Stimulated activated CD8-positive, alpha-beta memory T cell treated with anti-CD3 and anti-CD28 coated beads, Interleukin-12 subunit alpha, Interleukin-12 subunit beta, amount 100 ng/mL, for 24 hours (primary cell): ENCODE measurements around the gene TTLL10.
"Not testable (repeated sequence)": the region's sequence is repeated elsewhere in the genome, so short reads cannot be mapped to it uniquely, and the experiment has no call there.

Experiments
- DNase-seq: peaks from one replicate; pipeline ENCODE4 v3.0.0-alpha.2; 2020; ENCODE audit errors: extremely low read depth

The TTLL10 gene

GRCh38 chr1:1141244-1141910 lies 32.3 kb upstream of the TTLL10 start:
- no peak for DNase-seq

- DNase-seq, result no peak
Measured at GRCh38 chr1:1141911-1142250, 31.8 kb upstream of the TTLL10 start.

- not testable (repeated sequence) for DNase-seq
Measured at GRCh38 chr1:1142352-1142751, 31.3 kb upstream of the TTLL10 start.

- no peak for DNase-seq
Measured at GRCh38 chr1:1142844-1143243, 30.8 kb upstream of the TTLL10 start.

GRCh38 chr1:1143636-1144035 lies 30.0 kb upstream of the TTLL10 start:
- no peak for DNase-seq

- no peak for DNase-seq
Measured at GRCh38 chr1:1144122-1144842, 29.4 kb upstream of the TTLL10 start.

- no peak for DNase-seq
Measured at GRCh38 chr1:1144843-1145546, 28.7 kb upstream of the TTLL10 start.

- no peak for DNase-seq
Measured at GRCh38 chr1:1145547-1145914, 28.1 kb upstream of the TTLL10 start.

GRCh38 chr1:1146026-1146425 lies 27.7 kb upstream of the TTLL10 start:
- DNase-seq, result no peak

GRCh38 chr1:1146596-1146995 lies 27.1 kb upstream of the TTLL10 start:
- DNase-seq, result no peak

- DNase-seq, result no peak
Measured at GRCh38 chr1:1148061-1148460, 25.6 kb upstream of the TTLL10 start.

GRCh38 chr1:1148569-1148968 lies 25.1 kb upstream of the TTLL10 start:
- DNase-seq, result no peak

GRCh38 chr1:1149416-1149815 lies 24.3 kb upstream of the TTLL10 start:
- DNase-seq, result no peak

GRCh38 chr1:1150100-1150499 lies 23.6 kb upstream of the TTLL10 start:
- no peak for DNase-seq

GRCh38 chr1:1151306-1151705 lies 22.4 kb upstream of the TTLL10 start:
- DNase-seq, result no peak

- not testable (repeated sequence) for DNase-seq
Measured at GRCh38 chr1:1152431-1152830, 21.2 kb upstream of the TTLL10 start.

- DNase-seq, result not testable (repeated sequence)
Measured at GRCh38 chr1:1153215-1153614, 20.5 kb upstream of the TTLL10 start.

- DNase-seq, result no peak
Measured at GRCh38 chr1:1153874-1154273, 19.8 kb upstream of the TTLL10 start.

- no peak for DNase-seq
Measured at GRCh38 chr1:1155258-1155657, 18.4 kb upstream of the TTLL10 start.

- DNase-seq, result no peak
Measured at GRCh38 chr1:1156140-1157032, 17.3 kb upstream of the TTLL10 start.

GRCh38 chr1:1157033-1157365 lies 16.7 kb upstream of the TTLL10 start:
- no peak for DNase-seq

- DNase-seq, result peak; percentile 35
Measured at GRCh38 chr1:1157426-1157913, 16.2 kb upstream of the TTLL10 start.
